ENCODE data around the gene NXPH2.

DNA sequence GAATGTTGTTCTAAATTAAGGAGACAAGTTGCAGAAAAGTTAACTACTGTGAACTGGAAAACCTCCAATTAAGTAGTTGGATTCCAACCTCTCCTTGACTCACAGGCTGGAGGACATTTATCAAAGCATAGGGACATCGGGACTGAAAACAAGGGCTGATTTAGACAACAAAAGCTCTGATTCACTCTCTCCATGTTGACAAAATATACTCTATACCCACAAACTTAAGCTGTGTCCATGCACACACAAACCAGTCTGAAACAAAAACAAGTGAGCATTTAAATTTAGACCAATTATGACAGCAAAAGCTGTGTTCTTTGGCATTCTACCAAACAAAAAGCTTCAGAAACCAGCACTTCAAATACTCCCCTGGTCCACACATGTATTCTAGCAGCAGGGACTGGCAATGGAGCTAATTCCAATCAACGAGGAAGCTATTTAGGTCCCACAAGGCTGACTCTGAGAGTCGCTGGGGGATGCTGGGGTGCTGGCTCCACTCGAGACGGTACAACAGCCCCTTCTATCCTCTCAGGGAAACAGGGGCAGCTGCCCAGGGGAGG is 71.4 kb downstream of the NXPH2 start:
- TF ChIP-seq, protein P1, sequence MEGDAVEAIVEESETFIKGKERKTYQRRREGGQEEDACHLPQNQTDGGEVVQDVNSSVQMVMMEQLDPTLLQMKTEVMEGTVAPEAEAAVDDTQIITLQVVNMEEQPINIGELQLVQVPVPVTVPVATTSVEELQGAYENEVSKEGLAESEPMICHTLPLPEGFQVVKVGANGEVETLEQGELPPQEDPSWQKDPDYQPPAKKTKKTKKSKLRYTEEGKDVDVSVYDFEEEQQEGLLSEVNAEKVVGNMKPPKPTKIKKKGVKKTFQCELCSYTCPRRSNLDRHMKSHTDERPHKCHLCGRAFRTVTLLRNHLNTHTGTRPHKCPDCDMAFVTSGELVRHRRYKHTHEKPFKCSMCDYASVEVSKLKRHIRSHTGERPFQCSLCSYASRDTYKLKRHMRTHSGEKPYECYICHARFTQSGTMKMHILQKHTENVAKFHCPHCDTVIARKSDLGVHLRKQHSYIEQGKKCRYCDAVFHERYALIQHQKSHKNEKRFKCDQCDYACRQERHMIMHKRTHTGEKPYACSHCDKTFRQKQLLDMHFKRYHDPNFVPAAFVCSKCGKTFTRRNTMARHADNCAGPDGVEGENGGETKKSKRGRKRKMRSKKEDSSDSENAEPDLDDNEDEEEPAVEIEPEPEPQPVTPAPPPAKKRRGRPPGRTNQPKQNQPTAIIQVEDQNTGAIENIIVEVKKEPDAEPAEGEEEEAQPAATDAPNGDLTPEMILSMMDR (IDR thresholded peaks at IDR 0.05 in 8 of 11, conservative IDR thresholded peaks at IDR 0.05 in 3 of 11): no peak
- TF ChIP-seq POLR2A (IDR thresholded peaks at IDR 0.05): no peak

Data from spleen (tissue), 7 donors.